ENCODE measurements around the gene SOX21. TPM values are rescaled to one million over a fixed set of nuclear protein-coding genes. Genes with fewer than 3 reads are reported as not detected.

Gene SOX21
- total and polyA plus RNA-seq, 7 donors, result not detected

GRCh38 chr13:94667190-94667589 lies 45.2 kb downstream of the SOX21 start:
- DNase-seq (no peak), ATAC-seq (no peak)
- Histone ChIP-seq H3K4me3 (no peak overlapping the region), H3K36me3 (ENCODE audit: insufficient read depth in 1 of 2, low read depth in 1 of 2) (no peaks in the 10 kb centered on the region), H3K4me1 (no peaks in the 10 kb centered on the region), H3K9me3 (no peaks in the 10 kb centered on the region), H3K27me3 (ENCODE audit: insufficient read depth in 3 of 3, low read length in 2 of 3) (peaks cover 6 to 22% (median 6%) of the 10 kb centered on the region in 3 donors), H3K27ac (no peak overlapping the region)
- no peak for TF ChIP-seq CTCF (IDR thresholded peaks at IDR 0.05)
- intact Hi-C loops (cut with DNase I), result no loop called here
- WGBS, 3 donors, result 63 to 73% (median 67%) methylated on average over 2 of the region's 2 CpGs

GRCh38 chr13:94666065-94666464 lies 46.3 kb downstream of the SOX21 start:
- H3K9me3 ChIP-seq, result no peaks in the 10 kb centered on the region
- H3K36me3 ChIP-seq (ENCODE audit: insufficient read depth in 1 of 2, low read depth in 1 of 2), result no peaks in the 10 kb centered on the region
- H3K4me1 ChIP-seq, result no peaks in the 10 kb centered on the region
- H3K4me3 ChIP-seq, result no peak overlapping the region
- H3K27ac ChIP-seq, result no peak overlapping the region
- intact Hi-C loops (cut with DNase I), result no loop called here
- DNase-seq, result no peak
- no peak for TF ChIP-seq CTCF (IDR thresholded peaks at IDR 0.05)
- 80 to 85% (median 85%) methylated on average over 7 of the region's 7 CpGs for WGBS, 3 donors
- peaks cover 6 to 22% (median 7%) of the 10 kb centered on the region in 3 donors for H3K27me3 ChIP-seq (ENCODE audit: insufficient read depth in 3 of 3, low read length in 2 of 3)
- ATAC-seq, result no peak

GRCh38 chr13:94664889-94665288 lies 47.5 kb downstream of the SOX21 start:
- Histone ChIP-seq H3K27ac (no peak overlapping the region), H3K4me1 (no peaks in the 10 kb centered on the region), H3K9me3 (no peaks in the 10 kb centered on the region), H3K36me3 (ENCODE audit: insufficient read depth in 1 of 2, low read depth in 1 of 2) (no peaks in the 10 kb centered on the region), H3K4me3 (no peak overlapping the region), H3K27me3 (ENCODE audit: insufficient read depth in 3 of 3, low read length in 2 of 3) (peaks cover 6 to 22% (median 7%) of the 10 kb centered on the region in 3 donors)
- intact Hi-C loops (cut with DNase I), result no loop called here
- no peak for ATAC-seq
- DNase-seq, result no peak
- 49 to 55% (median 50%) methylated on average over 7 of the region's 7 CpGs for WGBS, 3 donors
- no peak for TF ChIP-seq CTCF (IDR thresholded peaks at IDR 0.05)

- intact Hi-C loops (cut with DNase I), result no loop called here
- WGBS, 3 donors, result 44 to 47% (median 44%) methylated on average over 12 of the region's 12 CpGs
- ATAC-seq (no peak), DNase-seq (no peak)
- Histone ChIP-seq H3K9me3 (no peaks in the 10 kb centered on the region), H3K27ac (no peak overlapping the region), H3K4me1 (no peaks in the 10 kb centered on the region), H3K27me3 (ENCODE audit: insufficient read depth in 3 of 3, low read length in 2 of 3) (peaks cover 6 to 22% (median 7%) of the 10 kb centered on the region in 3 donors), H3K36me3 (ENCODE audit: insufficient read depth in 1 of 2, low read depth in 1 of 2) (no peaks in the 10 kb centered on the region), H3K4me3 (no peak overlapping the region)
- no peak for TF ChIP-seq CTCF (IDR thresholded peaks at IDR 0.05)
Measured at GRCh38 chr13:94662274-94662945, 49.9 kb downstream of the SOX21 start.

GRCh38 chr13:94661406-94661805 lies 50.9 kb downstream of the SOX21 start:
- TF ChIP-seq CTCF (IDR thresholded peaks at IDR 0.05), result no peak
- DNase-seq (no peak), ATAC-seq (no peak)
- intact Hi-C loops (cut with DNase I), result no loop called here
- Histone ChIP-seq H3K27me3 (ENCODE audit: insufficient read depth in 3 of 3, low read length in 2 of 3) (peaks cover 3 to 22% (median 6%) of the 10 kb centered on the region in 3 donors), H3K4me1 (no peaks in the 10 kb centered on the region), H3K36me3 (ENCODE audit: insufficient read depth in 1 of 2, low read depth in 1 of 2) (no peaks in the 10 kb centered on the region), H3K4me3 (no peak overlapping the region), H3K9me3 (no peaks in the 10 kb centered on the region), H3K27ac (no peak overlapping the region)
- 43 to 45% (median 45%) methylated on average over 5 of the region's 5 CpGs for WGBS, 3 donors

Measured in psoas muscle (tissue), 8 donors.